Stimulated activated CD4-positive, alpha-beta T cell treated with anti-CD3 and anti-CD28 coated beads, Interleukin-1b, Interleukin-23, amount 100 ng/mL, for 4 hours (primary cell): ENCODE results near the gene SLC51B.
"Not testable (repeated sequence)": the region's sequence is repeated elsewhere in the genome, so short reads cannot be mapped to it uniquely, and the experiment has no call there.

ENCODE experiments used
- DNase-seq, 2 donors: peaks; one replicate each; pipeline ENCODE4 v3.0.0-alpha.2; 2020; ENCODE audit warnings: low read depth in 2 of 2

The SLC51B gene

DNA sequence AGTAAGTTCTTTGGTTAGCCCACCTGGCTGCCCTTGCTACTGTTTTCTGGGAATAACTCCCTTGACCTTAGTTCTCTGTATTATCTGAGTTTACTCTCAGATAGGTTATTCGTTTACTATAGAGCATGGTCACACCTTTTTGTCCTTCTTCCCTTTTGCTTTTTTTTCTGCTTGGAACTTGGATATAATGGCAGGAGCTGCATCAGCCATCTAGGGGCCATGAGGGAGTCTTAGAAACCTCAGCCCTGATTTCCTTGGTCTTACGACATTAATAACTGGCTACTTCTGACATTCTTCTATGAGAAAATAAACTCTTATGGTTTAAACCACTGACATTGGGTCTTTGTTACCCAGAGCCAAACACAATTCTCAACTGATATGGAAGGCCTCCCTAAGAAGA is 3.4 kb upstream of the SLC51B start:
- DNase-seq: no peak

DNA sequence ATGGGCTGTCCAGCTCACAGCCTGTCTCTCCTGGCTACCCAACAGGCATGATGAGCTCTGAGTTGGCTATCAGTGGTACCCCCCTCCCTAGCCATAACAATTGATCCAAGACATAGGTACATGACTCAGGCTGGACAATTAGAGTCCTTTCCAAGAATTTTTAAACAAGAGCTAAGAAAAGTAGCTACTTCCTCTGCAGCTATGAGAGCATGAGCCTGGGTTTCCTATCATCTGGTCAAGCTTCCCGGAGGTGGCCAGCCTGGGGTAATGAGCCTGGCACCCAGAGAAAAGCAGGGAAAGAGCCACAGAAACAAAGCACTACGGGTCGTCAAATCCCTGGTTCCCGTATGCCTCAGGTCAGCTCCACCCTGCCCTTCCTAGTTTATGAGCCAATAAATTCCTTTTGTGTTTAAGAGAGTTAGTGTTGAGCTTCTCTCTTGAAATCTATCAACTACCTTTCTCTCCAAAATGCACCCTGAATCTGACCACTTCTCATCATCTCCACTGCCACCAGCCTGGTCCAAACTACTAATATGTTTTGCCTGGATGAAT is 2.3 kb upstream of the SLC51B start:
- no peak for DNase-seq

DNA sequence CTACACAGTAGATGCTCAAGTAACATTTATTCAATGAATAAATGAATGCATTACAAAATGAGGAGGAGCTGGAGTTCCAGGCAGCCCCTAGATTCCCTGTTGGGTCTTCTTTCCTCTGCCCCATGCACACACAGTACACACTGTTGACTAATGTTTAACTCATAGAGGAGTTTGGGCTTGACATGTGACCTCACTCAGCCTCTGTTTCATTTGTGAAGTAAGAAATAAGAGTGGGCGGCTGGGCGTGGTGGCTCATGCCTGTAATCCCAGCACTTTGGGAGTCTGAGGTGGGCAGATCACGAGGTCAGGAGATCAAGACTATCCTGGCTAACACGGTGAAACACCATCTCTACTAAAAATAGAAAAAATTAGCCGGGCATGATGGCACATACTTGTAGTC is 969 bp upstream of the SLC51B start:
- DNase-seq: not testable (repeated sequence)

GRCh38 chr15:65048241-65048640 is 3.1 kb downstream of the SLC51B start:
- no peak for DNase-seq

GRCh38 chr15:65049418-65049840 is 4.2 kb downstream of the SLC51B start:
- peak; percentile 84 to 85 for DNase-seq

- no peak for DNase-seq
Measured at GRCh38 chr15:65050270-65050669, 5.1 kb downstream of the SLC51B start.

GRCh38 chr15:65051266-65051665 is 6.1 kb downstream of the SLC51B start:
- DNase-seq: no peak

GRCh38 chr15:65052956-65053355 is 7.8 kb downstream of the SLC51B start:
- no peak for DNase-seq

DNA sequence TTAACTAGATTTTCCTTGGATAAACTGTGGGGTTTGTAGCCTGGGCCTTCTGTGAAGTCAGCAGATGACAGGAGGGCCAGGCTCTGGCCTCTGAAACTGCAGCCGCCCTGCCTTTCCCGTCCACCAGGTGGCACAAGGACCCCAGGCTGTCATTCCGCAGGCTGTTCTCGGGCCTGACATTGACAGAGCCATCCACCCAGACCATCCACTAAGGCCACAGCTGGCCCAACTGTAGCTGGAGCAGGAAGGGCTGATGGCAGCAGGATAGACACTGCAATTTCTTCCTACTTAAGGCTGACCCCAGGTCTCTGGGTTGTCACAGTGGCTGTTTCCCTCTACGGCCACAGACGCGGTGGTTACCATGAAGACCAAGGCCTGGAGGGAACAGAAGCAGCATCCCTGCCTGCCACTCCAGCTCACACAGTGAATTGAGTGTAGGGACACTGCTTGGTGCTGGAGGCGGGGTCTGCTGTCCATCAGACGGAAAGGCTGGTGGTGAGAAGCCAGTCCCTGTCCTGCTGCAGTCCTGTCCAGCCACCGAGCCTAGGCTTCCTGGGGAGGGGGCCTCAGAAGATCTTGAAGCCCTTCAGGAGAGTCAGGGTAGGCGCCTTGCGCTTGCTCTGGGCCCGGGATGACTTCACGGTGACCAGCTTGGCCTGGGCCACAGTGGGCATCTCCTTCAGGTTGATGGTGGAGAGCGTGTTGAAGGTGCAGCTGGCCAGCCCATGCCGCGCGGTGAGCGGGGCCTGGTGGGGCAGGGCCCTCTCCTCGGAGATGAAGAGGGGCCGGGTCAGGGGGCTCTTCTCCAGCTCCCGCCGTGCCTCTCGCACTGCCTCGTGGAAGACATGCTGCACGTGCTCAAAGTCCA is 9.4 kb downstream of the SLC51B start:
- peak; percentile 27 to 35 for DNase-seq

- no peak for DNase-seq
Measured at GRCh38 chr15:65055201-65055870, 10.1 kb downstream of the SLC51B start.

DNA sequence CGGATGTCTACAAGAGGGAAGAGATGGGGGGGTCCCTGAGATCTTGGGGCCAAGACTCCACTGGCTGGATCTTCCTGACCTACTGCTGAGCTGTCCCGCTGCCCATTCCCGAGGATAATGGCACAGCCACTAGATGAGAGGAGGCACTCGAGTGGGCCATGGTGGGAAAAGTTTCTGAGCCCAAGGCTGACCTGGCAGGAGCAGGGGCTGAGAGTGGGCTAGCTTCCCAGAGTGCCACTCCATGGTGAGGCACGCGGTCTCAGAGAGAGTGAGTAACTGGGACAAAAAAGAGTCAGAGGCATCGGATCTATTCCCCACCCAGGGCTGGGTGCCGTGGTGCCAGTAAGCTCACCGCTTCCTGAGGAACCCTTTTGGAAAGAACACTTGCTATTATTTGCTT is 10.9 kb downstream of the SLC51B start:
- no peak for DNase-seq

GRCh38 chr15:65056868-65057548 is 11.8 kb downstream of the SLC51B start:
- no peak for DNase-seq

GRCh38 chr15:65057549-65057940 is 12.4 kb downstream of the SLC51B start:
- no peak for DNase-seq

DNA sequence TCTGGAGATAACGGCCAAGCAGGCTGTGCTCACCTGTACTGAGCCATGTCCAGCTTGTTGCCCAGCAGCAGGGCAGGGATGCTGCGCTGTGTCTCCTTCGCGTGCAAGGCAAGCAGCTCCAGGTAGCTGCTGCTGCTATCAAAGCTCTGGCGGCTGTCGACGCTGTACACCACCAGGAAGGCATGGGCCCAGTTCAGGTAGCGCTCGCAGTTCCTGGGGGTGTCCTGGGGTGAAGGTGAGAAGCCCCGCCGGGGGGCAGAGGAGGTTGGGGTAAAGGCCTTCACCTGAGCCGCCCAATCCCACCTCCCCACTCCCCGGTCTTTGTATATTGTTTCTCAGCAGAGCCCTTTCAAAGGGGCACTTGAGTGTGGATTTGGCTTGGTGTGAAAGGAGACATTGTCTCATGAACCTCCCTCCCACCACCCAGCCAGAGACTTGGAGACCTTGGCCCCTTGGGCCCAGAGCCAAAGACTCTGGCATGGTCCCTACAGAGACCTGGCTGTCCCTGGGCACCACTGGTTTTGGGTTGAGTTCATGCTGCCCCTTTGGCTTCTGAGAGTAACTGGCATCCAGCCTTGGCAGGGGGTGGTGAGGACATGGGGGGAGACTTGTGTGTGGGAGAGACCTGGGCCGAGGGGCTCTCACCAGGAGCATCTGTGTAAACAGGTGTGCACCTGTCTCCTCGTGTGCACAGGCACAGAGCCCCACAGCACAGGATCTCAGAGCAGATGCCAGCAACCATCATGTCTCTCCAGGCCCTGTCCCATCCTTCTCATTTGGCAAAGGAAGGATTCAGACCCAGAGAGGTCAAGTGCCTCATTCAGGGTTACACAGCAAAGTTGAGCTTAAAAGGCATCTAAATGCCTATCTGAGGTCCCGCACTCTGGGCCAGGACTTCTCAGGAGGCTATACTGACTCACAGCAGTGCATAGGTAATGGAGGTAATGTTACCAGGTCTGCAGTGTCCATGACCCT is 13.5 kb downstream of the SLC51B start:
- DNase-seq: no peak

- no peak for DNase-seq
Measured at GRCh38 chr15:65059369-65059750, 14.2 kb downstream of the SLC51B start.

DNA sequence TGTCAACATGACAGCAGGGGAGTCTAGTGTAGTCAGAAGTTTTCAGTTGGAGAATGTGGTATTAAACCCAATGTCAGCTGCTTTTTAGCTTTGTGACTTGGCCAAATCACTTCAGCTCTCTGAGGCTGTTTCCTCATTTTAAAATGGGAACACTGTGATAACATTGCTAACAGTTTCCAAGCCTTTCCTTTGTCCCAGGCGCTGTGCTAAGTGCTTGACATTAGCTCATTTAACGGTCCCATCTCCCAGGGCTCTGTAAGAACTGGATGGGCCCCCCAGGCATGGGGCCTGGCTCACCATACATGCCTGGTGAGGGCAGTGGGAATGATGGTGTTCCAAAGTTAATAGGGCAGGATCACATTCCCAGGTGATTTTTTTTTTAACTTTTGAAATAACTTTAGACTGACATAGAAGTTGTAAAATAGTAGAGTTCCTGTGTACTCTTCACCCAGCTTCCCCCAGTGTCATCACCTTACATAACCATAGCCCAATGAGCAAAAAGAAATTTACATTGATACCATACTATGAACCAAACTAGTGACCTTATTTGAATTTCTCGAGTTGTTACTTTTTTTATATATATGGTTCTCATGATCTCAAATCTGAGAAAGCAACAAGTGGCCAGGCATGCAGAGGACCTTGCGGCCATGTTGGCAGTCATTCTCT is 14.9 kb downstream of the SLC51B start:
- no peak for DNase-seq

GRCh38 chr15:65060641-65061397 is 15.6 kb downstream of the SLC51B start:
- DNase-seq: no peak

GRCh38 chr15:65062061-65062460 is 16.9 kb downstream of the SLC51B start:
- DNase-seq: no peak

GRCh38 chr15:65062726-65063125 is 17.5 kb downstream of the SLC51B start:
- DNase-seq: no peak
